SK-N-MC (cell line): Measurements from ENCODE around the gene CA6.
A peak's percentile ranks its signal among the peaks of the same experiment; 100 is the strongest.
"Not testable (repeated sequence)": the region's sequence is repeated elsewhere in the genome, so short reads cannot be mapped to it uniquely, and the experiment has no call there.

Experiments
- DNase-seq: peaks from one replicate; pipeline ENCODE4 v3.0.0-alpha.2; 2011; ENCODE audit warnings: low read depth, low spot score
- H3K27ac ChIP-seq: fragments of 200-600 bp; sonication (generic); 2 replicates; pipeline ENCODE4 v1.5.1; 2016; ENCODE audit warnings: mixed run types
- H3K36me3 ChIP-seq: fragments of 200-600 bp; sonication (generic); 2 replicates; pipeline ENCODE4 v1.6.1; 2017; ENCODE audit warnings: antibody characterized with exemption, low read length, mixed read lengths; ENCODE audit not compliant: insufficient read depth
- H3K4me3 ChIP-seq: fragments of 200-600 bp; sonication (generic); 2 replicates; pipeline ENCODE4 v1.5.1; 2016
- H3K9ac ChIP-seq: fragments of 200-600 bp; sonication (generic); 2 replicates; pipeline ENCODE4 v1.8.0; 2017; ENCODE audit warnings: mixed run types, mixed read lengths; ENCODE audit not compliant: insufficient read length
- H3K9me3 ChIP-seq: fragments of 200-600 bp; sonication (generic); 2 replicates; pipeline ENCODE4 v1.6.1; 2017; ENCODE audit warnings: low read depth, mild to moderate bottlenecking, antibody characterized with exemption, low read length, moderate library complexity, mixed read lengths
- EZH2 ChIP-seq: fragments of 200-600 bp; sonication (generic); IDR thresholded peaks from one replicate; pipeline ENCODE4 v1.6.1; 2017; ENCODE audit warnings: antibody characterized with exemption
- FOXP2 ChIP-seq: optimal IDR thresholded peaks from 2 replicates; pipeline ENCODE3; 2011; ENCODE audit warnings: mild to moderate bottlenecking, moderate library complexity; ENCODE audit not compliant: insufficient read depth; ENCODE audit errors: extremely low read length, control extremely low read depth
- POLR2AphosphoS5 ChIP-seq: IDR thresholded peaks from 2 replicates; pipeline ENCODE4 v1.6.1; 2012; ENCODE audit warnings: mild to moderate bottlenecking, low read depth, low read length, borderline replicate concordance

The CA6 gene

GRCh38 chr1:8922962-8923361 lies 22.7 kb upstream of the CA6 start:
- TF ChIP-seq POLR2AphosphoS5 (no peak), FOXP2 (no peak), EZH2 (no peak)

GRCh38 chr1:8925406-8925805 lies 20.3 kb upstream of the CA6 start:
- DNase-seq = no peak
- Histone ChIP-seq H3K27ac (no peak overlapping the region), H3K9ac (no peak overlapping the region), H3K9me3 (no peaks in the 10 kb centered on the region), H3K36me3 (no peaks in the 10 kb centered on the region), H3K4me3 (no peak overlapping the region)
- TF ChIP-seq EZH2 = no peak
- TF ChIP-seq FOXP2 = no peak

More at GRCh38 chr1:8922962-8923361, 22.7 kb upstream of the CA6 start:
- DNase-seq = no peak
- Histone ChIP-seq H3K27ac (no peak overlapping the region), H3K9ac (no peak overlapping the region), H3K4me3 (no peak overlapping the region), H3K9me3 (no peaks in the 10 kb centered on the region), H3K36me3 (no peaks in the 10 kb centered on the region)

GRCh38 chr1:8925960-8926359 lies 19.7 kb upstream of the CA6 start:
- Histone ChIP-seq H3K9me3 (no peaks in the 10 kb centered on the region), H3K36me3 (no peaks in the 10 kb centered on the region), H3K9ac (no peak overlapping the region), H3K4me3 (no peak overlapping the region), H3K27ac (no peak overlapping the region)
- TF ChIP-seq FOXP2 (no peak), POLR2AphosphoS5 (no peak), EZH2 (no peak)
- DNase-seq = no peak

GRCh38 chr1:8926707-8927694 lies 18.7 kb upstream of the CA6 start:
- Histone ChIP-seq H3K36me3 (no peaks in the 10 kb centered on the region), H3K4me3 (no peak overlapping the region), H3K9me3 (no peaks in the 10 kb centered on the region), H3K9ac (no peak overlapping the region), H3K27ac (no peak overlapping the region)
- no peak for DNase-seq
- TF ChIP-seq EZH2 = no peak
- TF ChIP-seq POLR2AphosphoS5 = no peak
- no peak for TF ChIP-seq FOXP2

GRCh38 chr1:8930116-8930515 lies 15.6 kb upstream of the CA6 start:
- H3K9me3 ChIP-seq = no peaks in the 10 kb centered on the region
- no peak for DNase-seq

GRCh38 chr1:8937051-8937450 lies 8.6 kb upstream of the CA6 start:
- not testable (repeated sequence) for H3K9ac ChIP-seq, H3K36me3 ChIP-seq, H3K4me3 ChIP-seq, H3K27ac ChIP-seq, DNase-seq, H3K9me3 ChIP-seq

More at GRCh38 chr1:8930116-8930515, 15.6 kb upstream of the CA6 start:
- no peaks in the 10 kb centered on the region for H3K36me3 ChIP-seq
- H3K27ac ChIP-seq = peak overlapping the region; percentile 5; the same call in 1 of the 2 replicates
- no peak for TF ChIP-seq POLR2AphosphoS5
- no peak for TF ChIP-seq FOXP2
- no peak for TF ChIP-seq EZH2
- H3K9ac ChIP-seq = no peak overlapping the region
- H3K4me3 ChIP-seq = no peak overlapping the region

GRCh38 chr1:8937701-8938100 lies 8.0 kb upstream of the CA6 start:
- TF ChIP-seq EZH2 (no peak), FOXP2 (no peak), POLR2AphosphoS5 (no peak)
- no peak overlapping the region for H3K27ac ChIP-seq
- H3K9me3 ChIP-seq = no peaks in the 10 kb centered on the region
- no peak for DNase-seq
- no peak overlapping the region for H3K4me3 ChIP-seq
- no peaks in the 10 kb centered on the region for H3K36me3 ChIP-seq
- no peak overlapping the region for H3K9ac ChIP-seq

GRCh38 chr1:8938232-8938999 lies 7.3 kb upstream of the CA6 start:
- no peak for DNase-seq

GRCh38 chr1:8939000-8939265 lies 6.7 kb upstream of the CA6 start:
- no peak overlapping the region for H3K9ac ChIP-seq
- DNase-seq = no peak
- H3K4me3 ChIP-seq = no peak overlapping the region
- H3K36me3 ChIP-seq = no peaks in the 10 kb centered on the region
- no peaks in the 10 kb centered on the region for H3K9me3 ChIP-seq
- no peak for TF ChIP-seq FOXP2
- TF ChIP-seq EZH2 = no peak
- no peak for TF ChIP-seq POLR2AphosphoS5
- no peak overlapping the region for H3K27ac ChIP-seq

More at GRCh38 chr1:8938232-8938999, 7.3 kb upstream of the CA6 start:
- no peaks in the 10 kb centered on the region for H3K9me3 ChIP-seq
- H3K9ac ChIP-seq = no peak overlapping the region
- H3K36me3 ChIP-seq = no peaks in the 10 kb centered on the region
- H3K4me3 ChIP-seq = no peak overlapping the region
- no peak for TF ChIP-seq EZH2
- TF ChIP-seq POLR2AphosphoS5 = no peak
- TF ChIP-seq FOXP2 = no peak
- no peak overlapping the region for H3K27ac ChIP-seq
